Measurements from ENCODE around the gene C1orf167.

DNA sequence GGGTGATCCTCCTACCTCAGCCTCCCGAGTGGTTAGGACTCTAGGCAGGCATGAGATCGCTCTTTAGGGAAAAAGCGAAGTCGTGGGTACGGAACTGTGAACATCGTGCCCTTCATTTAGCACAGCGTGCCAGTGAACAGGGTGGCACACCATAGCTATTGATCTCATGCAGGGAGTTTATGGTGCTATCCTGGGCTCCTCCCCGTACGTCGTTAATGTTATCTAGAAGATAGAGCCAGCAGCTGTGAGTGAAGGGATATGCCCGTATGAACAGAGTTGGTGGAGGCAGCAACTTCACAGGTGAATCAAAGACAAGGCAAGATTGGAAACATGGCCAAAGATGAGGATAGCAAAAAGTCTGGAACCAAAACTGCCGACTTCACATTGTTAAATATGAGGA is 55.2 kb downstream of the C1orf167 start:
- no peak for TF ChIP-seq EP300 (IDR thresholded peaks at IDR 0.05; ENCODE audit: borderline replicate concordance)
- no peak for TF ChIP-seq TEAD4 (IDR thresholded peaks at IDR 0.05)
- no peak for TF ChIP-seq YY1 (IDR thresholded peaks at IDR 0.05; ENCODE audit: low read depth)

All from Ishikawa (cell line).